H1 (cell line): ENCODE data around the gene DECR2.

Experiments used
- CBX5 ChIP-seq: fragments of 300-800, 300-1000 bp; sonication (generic); IDR thresholded peaks from 2 replicates; pipeline ENCODE4 v1.7.1; 2016; ENCODE audit warnings: antibody characterized with exemption, low read length, low read depth
- CHD1 ChIP-seq: IDR thresholded peaks from 2 replicates; pipeline ENCODE4 v1.6.1; 2012; ENCODE audit warnings: low read depth, low read length, improper control_type of control experiment
- GABPA ChIP-seq: IDR thresholded peaks from 2 replicates; pipeline ENCODE4 v1.6.1; 2011; ENCODE audit warnings: mild to moderate bottlenecking, low read length, moderate library complexity, borderline replicate concordance; ENCODE audit not compliant: insufficient read depth
- JUN ChIP-seq: IDR thresholded peaks from 2 replicates; pipeline ENCODE4 v1.6.1; 2011; ENCODE audit warnings: low read depth, mild to moderate bottlenecking, improper control_type of control experiment, low read length
- MAFK ChIP-seq: IDR thresholded peaks from 2 replicates; pipeline ENCODE4 v1.6.1; 2012; ENCODE audit warnings: low read depth, mild to moderate bottlenecking, improper control_type of control experiment, low read length
- NANOG ChIP-seq: IDR thresholded peaks from 2 replicates; pipeline ENCODE4 v1.6.1; 2011; ENCODE audit warnings: low read length, low read depth, mild to moderate bottlenecking, inconsistent platforms; ENCODE audit not compliant: insufficient read depth, poor library complexity, severe bottlenecking
- NRF1 ChIP-seq: IDR thresholded peaks from 2 replicates; pipeline ENCODE4 v1.6.1; 2011; ENCODE audit warnings: mild to moderate bottlenecking, low read depth, low read length, improper control_type of control experiment
- POLR2A ChIP-seq, 2 experiments: IDR thresholded peaks; 1 replicate in 1 of 2; 2 replicates in 1 of 2; pipeline ENCODE4 v1.6.1; 2011; ENCODE audit warnings: low read depth in 2 of 2, low read length in 2 of 2, mild to moderate bottlenecking in 2 of 2; ENCODE audit errors: control extremely low read depth in 1 of 2
- POLR2AphosphoS5 ChIP-seq: IDR thresholded peaks from 2 replicates; pipeline ENCODE4 v1.6.1; 2011; ENCODE audit warnings: low read depth, low read length
- RAD21 ChIP-seq, 2 experiments: IDR thresholded peaks in 1 of 2; conservative IDR thresholded peaks in 1 of 2; 2 replicates each; pipeline ENCODE4 v1.6.1; 2011; ENCODE audit warnings: low read depth in 2 of 2, low read length in 2 of 2, improper control_type of control experiment in 1 of 2, inconsistent platforms in 1 of 2, mild to moderate bottlenecking in 1 of 2, moderate library complexity in 1 of 2
- RXRA ChIP-seq: IDR thresholded peaks from 2 replicates; pipeline ENCODE4 v1.6.1; 2011; ENCODE audit warnings: low read depth, mild to moderate bottlenecking, low read length, moderate library complexity; ENCODE audit not compliant: insufficient read depth
- YY1 ChIP-seq: IDR thresholded peaks from 2 replicates; pipeline ENCODE4 v1.6.1; 2011; ENCODE audit warnings: low read depth, mild to moderate bottlenecking, low read length
- TF ChIP-seq, protein P1 (sequence below): IDR thresholded peaks from 2 replicates; pipeline ENCODE4 v1.6.1; 2011; ENCODE audit warnings: low read length, improper control_type of control experiment

DNA sequence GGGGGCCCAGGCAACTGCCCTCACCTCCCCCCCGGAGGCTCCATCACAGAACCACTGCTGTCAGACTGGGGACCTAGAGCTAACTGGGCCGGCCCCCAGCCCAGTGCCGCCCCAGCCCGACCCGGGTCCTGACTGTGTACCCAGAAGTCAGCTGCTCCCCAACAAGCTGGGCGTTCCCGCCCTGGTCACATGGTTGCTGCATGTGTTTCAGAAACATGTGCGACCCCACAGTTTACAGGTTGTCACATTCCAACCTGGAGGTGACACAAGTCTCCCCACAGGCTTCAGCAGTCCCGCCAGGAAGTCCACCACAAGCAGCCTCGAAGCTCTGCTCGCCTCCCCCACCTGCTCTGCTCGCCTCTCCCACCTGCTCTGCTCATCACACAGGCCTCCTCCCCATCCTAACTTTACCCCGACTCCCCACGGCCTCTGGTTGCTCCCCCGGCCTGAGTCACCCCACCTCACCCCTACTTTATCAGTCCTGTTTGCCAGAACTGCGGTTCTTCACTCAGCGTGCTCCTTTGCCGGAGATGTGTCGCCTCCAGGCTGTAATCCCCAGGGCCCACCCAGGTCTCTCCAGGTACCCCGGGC is 32.3 kb upstream of the DECR2 start:
- TF ChIP-seq MAFK: no peak
- TF ChIP-seq RAD21 (IDR thresholded peaks at IDR 0.05 in 1 of 2, conservative IDR thresholded peaks at IDR 0.05 in 1 of 2; ENCODE audit: low read depth in 2 of 2, low read length in 2 of 2): no peak
- TF ChIP-seq, protein P1, sequence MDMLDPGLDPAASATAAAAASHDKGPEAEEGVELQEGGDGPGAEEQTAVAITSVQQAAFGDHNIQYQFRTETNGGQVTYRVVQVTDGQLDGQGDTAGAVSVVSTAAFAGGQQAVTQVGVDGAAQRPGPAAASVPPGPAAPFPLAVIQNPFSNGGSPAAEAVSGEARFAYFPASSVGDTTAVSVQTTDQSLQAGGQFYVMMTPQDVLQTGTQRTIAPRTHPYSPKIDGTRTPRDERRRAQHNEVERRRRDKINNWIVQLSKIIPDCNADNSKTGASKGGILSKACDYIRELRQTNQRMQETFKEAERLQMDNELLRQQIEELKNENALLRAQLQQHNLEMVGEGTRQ: no peak
- TF ChIP-seq JUN: no peak
- TF ChIP-seq NANOG: no peak
- no peak for TF ChIP-seq POLR2AphosphoS5
- no peak for TF ChIP-seq POLR2A (IDR thresholded peaks at IDR 0.05; ENCODE audit: control extremely low read depth in 1 of 2, low read depth in 2 of 2, low read length in 2 of 2)
- no peak for TF ChIP-seq CBX5
- no peak for TF ChIP-seq CHD1
- no peak for TF ChIP-seq RXRA
- no peak for TF ChIP-seq NRF1
- no peak for TF ChIP-seq GABPA
- TF ChIP-seq YY1: no peak
